GM20000 (cell line): ENCODE results near the gene CDH13.

Experiments used
- DNase-seq: peaks from one replicate; pipeline ENCODE4 v3.0.0; 2012; ENCODE audit warnings: low spot score
- CTCF ChIP-seq: IDR thresholded peaks from 2 replicates; pipeline ENCODE4 v1.5.1; 2012; ENCODE audit warnings: mild to moderate bottlenecking, control low read depth; ENCODE audit errors: extremely low read depth, missing control alignments

CDH13 gene

DNA sequence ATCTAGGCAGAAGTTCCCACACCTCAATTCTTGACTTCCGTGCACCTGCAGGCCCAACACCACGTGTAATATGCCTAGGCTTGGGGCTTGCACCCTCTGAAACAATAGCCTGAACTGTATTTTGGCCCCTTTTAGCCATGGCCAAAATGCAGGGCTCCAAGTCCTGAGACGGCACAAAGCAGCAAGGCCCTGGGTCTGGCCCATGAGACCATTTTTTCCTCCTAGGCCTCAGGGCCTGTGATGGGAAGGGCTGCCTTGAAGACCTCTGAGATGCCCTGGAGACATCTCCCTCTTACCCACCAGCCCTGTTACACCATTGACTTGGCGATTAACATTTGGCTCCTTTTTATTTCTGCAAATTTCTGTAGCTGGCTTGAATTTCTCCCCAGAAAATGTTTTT is 238.6 kb downstream of the CDH13 start:
- TF ChIP-seq CTCF: no peak

DNA sequence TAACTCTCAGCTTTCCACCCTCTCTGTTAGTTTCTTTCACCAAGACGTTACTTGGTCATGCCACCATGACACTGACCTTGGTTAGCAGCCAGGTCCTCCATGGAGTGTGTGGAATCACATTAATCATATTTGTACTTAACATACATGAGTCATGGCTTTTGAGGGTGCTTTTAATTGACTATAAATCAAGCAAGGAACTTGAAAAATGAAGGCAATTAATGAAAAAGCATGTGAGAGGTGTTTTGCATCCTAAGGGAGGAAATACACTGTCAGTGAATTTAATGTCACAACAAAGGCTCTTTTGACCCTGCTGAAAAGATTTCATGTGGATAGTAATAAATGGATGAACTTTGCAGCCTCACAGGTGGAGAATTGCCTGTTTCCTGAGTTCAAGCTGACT is 240.7 kb downstream of the CDH13 start:
- TF ChIP-seq CTCF: no peak
- no peak for DNase-seq

More for the DNA sequence above, 238.6 kb downstream of the CDH13 start:
- DNase-seq: no peak

DNA sequence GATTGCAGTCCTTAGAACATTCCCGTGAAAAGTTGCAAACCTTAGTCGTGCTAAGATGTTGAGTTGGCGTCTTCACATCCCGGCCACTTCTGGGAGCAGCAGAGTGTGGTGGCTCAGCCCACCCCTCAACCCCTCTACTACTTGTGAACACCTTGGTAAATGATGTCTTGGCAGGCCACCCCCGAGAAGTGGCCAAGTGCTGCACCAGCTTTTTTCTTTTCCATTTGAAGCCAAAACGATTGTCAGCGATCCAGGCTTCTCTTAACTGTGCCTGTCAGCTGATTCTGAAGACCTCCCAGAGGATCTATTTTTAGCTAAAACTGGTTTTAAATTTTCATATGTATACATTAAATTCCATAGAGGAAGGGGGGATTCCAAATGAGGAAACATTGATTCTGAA is 247.5 kb downstream of the CDH13 start:
- no peak for DNase-seq
- no peak for TF ChIP-seq CTCF

- DNase-seq: no peak
- no peak for TF ChIP-seq CTCF
Observed at GRCh38 chr16:82874672-82875071, 247.9 kb downstream of the CDH13 start.

DNA sequence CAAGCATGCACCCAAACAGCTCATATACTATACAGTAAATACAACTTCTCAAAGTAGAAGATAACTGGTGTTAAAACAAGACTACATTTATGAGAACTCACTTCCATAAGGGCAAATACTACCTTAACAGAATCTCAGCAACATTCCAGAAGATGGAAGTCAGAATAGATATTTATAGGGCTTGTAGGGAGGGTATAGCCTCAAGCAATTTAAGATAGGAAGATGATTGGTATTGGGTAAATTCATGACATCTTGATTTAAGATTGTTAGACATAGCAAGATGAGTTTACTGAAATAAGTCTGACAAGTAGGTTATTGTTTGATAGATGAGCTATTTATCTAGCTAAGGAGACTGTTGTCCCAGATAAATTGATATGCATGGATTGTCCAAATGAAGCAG is 250.2 kb downstream of the CDH13 start:
- DNase-seq: no peak
- no peak for TF ChIP-seq CTCF

GRCh38 chr16:82878466-82878865 is 251.7 kb downstream of the CDH13 start:
- no peak for DNase-seq

GRCh38 chr16:82880346-82880745 is 253.6 kb downstream of the CDH13 start:
- DNase-seq: no peak
- no peak for TF ChIP-seq CTCF

More at GRCh38 chr16:82878466-82878865, 251.7 kb downstream of the CDH13 start:
- no peak for TF ChIP-seq CTCF

DNA sequence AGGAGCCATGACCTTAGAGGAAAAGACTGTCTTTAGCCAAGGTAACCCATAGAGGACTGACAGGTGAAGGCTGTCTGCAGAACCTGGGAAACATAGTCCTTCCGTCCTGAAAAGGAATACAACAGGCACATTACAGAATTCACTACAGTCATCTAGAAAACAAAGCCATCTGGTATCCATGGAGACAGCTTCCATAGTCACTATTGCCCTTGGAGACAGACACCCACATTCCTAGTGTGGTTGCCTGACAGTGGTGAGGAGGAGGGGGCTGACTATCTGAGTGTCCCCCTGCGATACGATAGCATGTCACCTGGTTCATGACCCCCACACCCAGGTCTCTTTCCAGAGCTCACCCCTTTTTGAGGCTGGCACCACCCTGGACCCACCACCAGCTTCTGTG is 254.7 kb downstream of the CDH13 start:
- TF ChIP-seq CTCF: no peak
- no peak for DNase-seq
